Liver (tissue), 3 donors: ENCODE measurements around the gene TSHZ3.

Experiments used
- ATF3 ChIP-seq: IDR thresholded peaks from 2 replicates; pipeline ENCODE4 v1.6.1; 2016; ENCODE audit warnings: antibody characterized with exemption
- CTCF ChIP-seq: fragments of 150-350 bp; IDR thresholded peaks from 2 replicates; pipeline ENCODE4 v1.5.1; 2017; ENCODE audit warnings: improper control_type of control experiment, low read depth, low read length; ENCODE audit not compliant: missing input control
- GABPA ChIP-seq, 2 donors: IDR thresholded peaks in 1 of 2; conservative IDR thresholded peaks in 1 of 2; 2 replicates each; pipeline ENCODE4 v1.6.1; 2016; ENCODE audit warnings: antibody characterized with exemption in 2 of 2, mild to moderate bottlenecking in 1 of 2, moderate library complexity in 1 of 2
- JUND ChIP-seq, 2 donors: IDR thresholded peaks; 2 replicates each; pipeline ENCODE4 v1.6.1; 2016; ENCODE audit warnings: antibody characterized with exemption in 2 of 2
- REST ChIP-seq: IDR thresholded peaks from 2 replicates; pipeline ENCODE4 v1.6.1; 2016; ENCODE audit warnings: antibody characterized with exemption, mild to moderate bottlenecking
- TAF1 ChIP-seq: conservative IDR thresholded peaks from 2 replicates; pipeline ENCODE4 v1.6.1; 2016; ENCODE audit warnings: antibody characterized with exemption, mild to moderate bottlenecking
- YY1 ChIP-seq: IDR thresholded peaks from 2 replicates; pipeline ENCODE4 v1.6.1; 2016; ENCODE audit warnings: antibody characterized with exemption, mild to moderate bottlenecking
- ZBTB33 ChIP-seq: IDR thresholded peaks from 2 replicates; pipeline ENCODE4 v1.6.1; 2016; ENCODE audit warnings: antibody characterized with exemption
- donor health status: healthy.
- donor health status: healthy.

GRCh38 chr19:31231237-31231636 is 118.0 kb downstream of the TSHZ3 start:
- no peak for TF ChIP-seq CTCF
- TF ChIP-seq ATF3 = no peak
- no peak for TF ChIP-seq YY1
- no peak for TF ChIP-seq ZBTB33
- no peak for TF ChIP-seq JUND (IDR thresholded peaks at IDR 0.05)
- no peak for TF ChIP-seq GABPA (IDR thresholded peaks at IDR 0.05 in 1 of 2, conservative IDR thresholded peaks at IDR 0.05 in 1 of 2)
- TF ChIP-seq REST = no peak
- no peak for TF ChIP-seq TAF1
